Peyer's patch (tissue), 4 donors: ENCODE data around the gene MT1X. TPM values are rescaled to one million over a fixed set of nuclear protein-coding genes. Genes with fewer than 3 reads are reported as not detected.
A peak's percentile ranks its signal among the peaks of the same experiment; 100 is the strongest.

Experiments
- DNase-seq, 3 donors: peaks; one replicate each; pipeline ENCODE4 v3.0.0-alpha.2; 2017 to 2019
- H3K27ac ChIP-seq, 4 donors: fragments of 200-600 bp; sonication (generic); one replicate each; pipeline ENCODE4 v1.5.1; 2016 to 2019
- H3K27me3 ChIP-seq, 2 donors: fragments of 200-600 bp; sonication (generic); one replicate each; pipeline ENCODE4 v1.5.1; 2019
- H3K36me3 ChIP-seq, 3 donors: fragments of 200-600 bp; sonication (generic); one replicate each; pipeline ENCODE4 v1.5.1; 2016 to 2019
- H3K4me1 ChIP-seq, 4 donors: fragments of 200-600 bp; sonication (generic); one replicate each; pipeline ENCODE4 v1.5.1; 2016 to 2019
- H3K4me3 ChIP-seq, 4 donors: fragments of 200-600 bp; sonication (generic); 1 replicate in 3 of 4; 2 replicates in 1 of 4; pipeline ENCODE4 v1.5.1; 2016 to 2019; ENCODE audit warnings: mild to moderate bottlenecking in 1 of 4
- H3K9me3 ChIP-seq, 4 donors: fragments of 200-600 bp; sonication (generic); one replicate each; pipeline ENCODE4 v1.5.1; 2016 to 2019; ENCODE audit warnings: mild to moderate bottlenecking in 1 of 4
- POLR2A ChIP-seq, 2 donors: fragments of 450-650 bp; IDR thresholded peaks; one replicate each; pipeline ENCODE4 v1.5.1; 2017; ENCODE audit warnings: antibody characterized with exemption in 2 of 2, mild to moderate bottlenecking in 2 of 2, moderate library complexity in 2 of 2
- total RNA-seq, 4 donors: library from RNA; depleted of rRNA; stranded (reverse); fragments of >200 nt; gene quantifications; one replicate each; pipeline ENCODE4 v1.1.0, GENCODE V29; 2016
- TF ChIP-seq, protein P1 (sequence below), 6 experiments: fragments of 450-650 bp in 4 of 6; fragments of 200-600 bp in 2 of 6; sonication (generic) in 1 of 6; IDR thresholded peaks; one replicate each; pipeline ENCODE4 v1.5.1; 2017 to 2019; ENCODE audit warnings: antibody characterized with exemption in 6 of 6, mild to moderate bottlenecking in 3 of 6, moderate library complexity in 1 of 6

MT1X gene
- total RNA-seq, 4 donors from 2014 or later = 121 to 1,155 (median 305) TPM

DNA sequence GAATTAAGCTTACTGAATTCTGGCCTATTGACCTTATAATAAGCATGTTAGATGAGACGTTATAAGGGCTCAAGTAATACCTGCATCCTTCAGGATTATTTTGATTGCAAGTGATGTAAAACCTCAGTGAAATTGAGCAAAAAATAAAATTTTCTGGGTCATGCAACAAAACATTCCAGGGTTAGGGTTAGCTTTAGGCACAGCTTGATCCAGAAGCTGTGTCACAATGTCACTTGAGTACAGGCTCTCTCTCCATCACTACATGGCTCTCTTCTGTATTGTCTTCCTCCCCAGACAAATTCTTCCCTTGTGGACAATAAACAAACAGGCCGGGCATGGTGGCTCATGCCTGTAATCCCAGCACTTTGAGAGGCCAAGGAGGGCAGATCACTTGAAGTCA is 44.0 kb downstream of the MT1X start:
- H3K27me3 ChIP-seq = no peaks in the 10 kb centered on the region
- no peaks in the 10 kb centered on the region for H3K9me3 ChIP-seq
- H3K4me1 ChIP-seq = peaks cover 0 to 20% (median 0%) of the 10 kb centered on the region in 4 donors
- no peak overlapping the region for H3K27ac ChIP-seq
- no peaks in the 10 kb centered on the region for H3K36me3 ChIP-seq
- no peak overlapping the region for H3K4me3 ChIP-seq
- no peak for TF ChIP-seq POLR2A (IDR thresholded peaks at IDR 0.05)
- TF ChIP-seq, protein P1, sequence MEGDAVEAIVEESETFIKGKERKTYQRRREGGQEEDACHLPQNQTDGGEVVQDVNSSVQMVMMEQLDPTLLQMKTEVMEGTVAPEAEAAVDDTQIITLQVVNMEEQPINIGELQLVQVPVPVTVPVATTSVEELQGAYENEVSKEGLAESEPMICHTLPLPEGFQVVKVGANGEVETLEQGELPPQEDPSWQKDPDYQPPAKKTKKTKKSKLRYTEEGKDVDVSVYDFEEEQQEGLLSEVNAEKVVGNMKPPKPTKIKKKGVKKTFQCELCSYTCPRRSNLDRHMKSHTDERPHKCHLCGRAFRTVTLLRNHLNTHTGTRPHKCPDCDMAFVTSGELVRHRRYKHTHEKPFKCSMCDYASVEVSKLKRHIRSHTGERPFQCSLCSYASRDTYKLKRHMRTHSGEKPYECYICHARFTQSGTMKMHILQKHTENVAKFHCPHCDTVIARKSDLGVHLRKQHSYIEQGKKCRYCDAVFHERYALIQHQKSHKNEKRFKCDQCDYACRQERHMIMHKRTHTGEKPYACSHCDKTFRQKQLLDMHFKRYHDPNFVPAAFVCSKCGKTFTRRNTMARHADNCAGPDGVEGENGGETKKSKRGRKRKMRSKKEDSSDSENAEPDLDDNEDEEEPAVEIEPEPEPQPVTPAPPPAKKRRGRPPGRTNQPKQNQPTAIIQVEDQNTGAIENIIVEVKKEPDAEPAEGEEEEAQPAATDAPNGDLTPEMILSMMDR (IDR thresholded peaks at IDR 0.05) = no peak
- DNase-seq = no peak

DNA sequence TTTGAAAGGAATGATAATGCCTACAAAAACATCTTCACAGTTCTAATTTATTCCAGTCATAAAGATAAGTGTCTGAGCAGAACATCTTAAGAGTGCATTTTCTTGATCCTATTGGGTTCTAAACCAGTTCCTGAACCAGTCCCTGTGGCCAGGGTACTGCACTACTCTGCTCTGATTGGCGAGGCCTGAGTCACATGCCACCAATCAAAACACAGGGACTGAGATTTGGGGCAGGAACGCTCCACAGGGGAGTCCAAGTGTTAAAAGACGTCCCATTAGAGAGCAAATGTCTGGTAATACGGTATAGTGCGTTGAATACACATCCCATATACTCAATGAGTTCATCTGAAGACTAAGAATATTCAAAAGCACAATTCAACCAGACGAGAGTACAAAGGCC is 44.7 kb downstream of the MT1X start:
- no peak overlapping the region for H3K27ac ChIP-seq
- no peaks in the 10 kb centered on the region for H3K36me3 ChIP-seq
- TF ChIP-seq POLR2A (IDR thresholded peaks at IDR 0.05) = no peak
- TF ChIP-seq, protein P1 (IDR thresholded peaks at IDR 0.05) = no peak

DNA sequence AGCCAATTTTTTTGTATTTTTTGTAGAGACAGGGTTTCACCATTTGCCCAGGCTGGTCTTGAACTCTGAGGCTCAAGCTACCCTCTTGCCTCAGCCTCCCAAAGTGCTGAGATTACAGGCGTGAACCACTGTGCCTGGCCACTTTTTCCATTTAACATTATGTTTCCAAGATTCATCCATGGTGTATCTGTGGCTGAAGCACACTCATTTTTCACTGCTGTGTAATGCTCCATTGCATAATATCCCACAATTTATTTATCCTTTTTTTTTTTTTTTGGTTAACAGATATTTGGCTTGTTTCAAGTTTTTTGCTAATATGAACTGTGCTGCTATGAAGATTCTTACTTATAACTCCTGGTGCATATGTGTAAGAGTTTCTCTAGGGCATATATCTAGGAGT is 45.8 kb downstream of the MT1X start:
- Histone ChIP-seq H3K4me1 (peaks cover 0 to 20% (median 0%) of the 10 kb centered on the region in 4 donors), H3K9me3 (no peaks in the 10 kb centered on the region), H3K27ac (no peak overlapping the region), H3K36me3 (no peaks in the 10 kb centered on the region), H3K27me3 (no peaks in the 10 kb centered on the region), H3K4me3 (no peak overlapping the region)
- TF ChIP-seq, protein P1 (IDR thresholded peaks at IDR 0.05) = no peak
- no peak for DNase-seq

More for the DNA sequence above, 44.7 kb downstream of the MT1X start:
- no peak for DNase-seq
- no peaks in the 10 kb centered on the region for H3K9me3 ChIP-seq
- H3K27me3 ChIP-seq = no peaks in the 10 kb centered on the region
- peaks cover 0 to 20% (median 0%) of the 10 kb centered on the region in 4 donors for H3K4me1 ChIP-seq
- no peak overlapping the region for H3K4me3 ChIP-seq

DNA sequence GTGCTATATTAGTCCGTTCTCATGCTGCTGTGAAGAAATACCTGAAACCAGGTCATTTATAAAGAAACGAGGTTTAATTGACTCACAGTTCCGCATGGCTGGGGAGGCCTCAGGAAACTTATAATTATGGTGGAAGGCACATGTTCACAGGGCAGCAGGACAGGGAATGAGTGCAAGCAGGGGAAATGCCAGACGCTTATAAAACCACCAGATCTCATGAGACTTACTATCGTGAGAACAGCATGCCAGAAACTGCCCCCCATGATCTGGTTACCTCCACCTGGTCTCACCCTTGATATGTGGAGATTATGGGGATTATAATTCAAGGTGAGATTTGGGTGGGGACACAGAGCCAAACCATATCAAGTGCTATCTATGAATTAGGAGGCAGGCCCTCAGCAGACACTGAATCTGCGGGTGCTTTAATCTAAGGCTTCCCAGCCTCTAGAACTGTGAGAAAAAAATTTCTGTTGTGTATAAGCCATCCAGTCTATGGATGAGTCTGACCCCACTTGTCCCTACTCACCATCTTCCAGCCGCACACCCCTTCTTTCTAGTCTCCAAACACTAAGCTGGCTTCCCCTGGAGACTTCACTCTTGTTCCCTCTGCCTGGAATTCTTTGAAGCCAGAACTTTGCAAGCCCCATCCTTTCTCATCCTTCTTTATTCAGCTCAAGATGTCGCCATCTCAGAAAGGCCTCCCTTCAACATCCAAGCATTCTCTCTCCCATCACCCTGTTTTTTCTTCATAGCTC is 46.9 kb downstream of the MT1X start:
- TF ChIP-seq POLR2A (IDR thresholded peaks at IDR 0.05) = no peak
- TF ChIP-seq, protein P1 (IDR thresholded peaks at IDR 0.05) = no peak
- no peak for DNase-seq
- H3K36me3 ChIP-seq = no peaks in the 10 kb centered on the region
- H3K9me3 ChIP-seq = no peaks in the 10 kb centered on the region
- no peaks in the 10 kb centered on the region for H3K27me3 ChIP-seq
- peaks cover 0 to 20% (median 0%) of the 10 kb centered on the region in 4 donors for H3K4me1 ChIP-seq
- H3K27ac ChIP-seq = peak overlapping the region; percentile 77 to 85 (median 82)
- H3K4me3 ChIP-seq = peak overlapping the region; percentile 68 to 91 (median 80)

DNA sequence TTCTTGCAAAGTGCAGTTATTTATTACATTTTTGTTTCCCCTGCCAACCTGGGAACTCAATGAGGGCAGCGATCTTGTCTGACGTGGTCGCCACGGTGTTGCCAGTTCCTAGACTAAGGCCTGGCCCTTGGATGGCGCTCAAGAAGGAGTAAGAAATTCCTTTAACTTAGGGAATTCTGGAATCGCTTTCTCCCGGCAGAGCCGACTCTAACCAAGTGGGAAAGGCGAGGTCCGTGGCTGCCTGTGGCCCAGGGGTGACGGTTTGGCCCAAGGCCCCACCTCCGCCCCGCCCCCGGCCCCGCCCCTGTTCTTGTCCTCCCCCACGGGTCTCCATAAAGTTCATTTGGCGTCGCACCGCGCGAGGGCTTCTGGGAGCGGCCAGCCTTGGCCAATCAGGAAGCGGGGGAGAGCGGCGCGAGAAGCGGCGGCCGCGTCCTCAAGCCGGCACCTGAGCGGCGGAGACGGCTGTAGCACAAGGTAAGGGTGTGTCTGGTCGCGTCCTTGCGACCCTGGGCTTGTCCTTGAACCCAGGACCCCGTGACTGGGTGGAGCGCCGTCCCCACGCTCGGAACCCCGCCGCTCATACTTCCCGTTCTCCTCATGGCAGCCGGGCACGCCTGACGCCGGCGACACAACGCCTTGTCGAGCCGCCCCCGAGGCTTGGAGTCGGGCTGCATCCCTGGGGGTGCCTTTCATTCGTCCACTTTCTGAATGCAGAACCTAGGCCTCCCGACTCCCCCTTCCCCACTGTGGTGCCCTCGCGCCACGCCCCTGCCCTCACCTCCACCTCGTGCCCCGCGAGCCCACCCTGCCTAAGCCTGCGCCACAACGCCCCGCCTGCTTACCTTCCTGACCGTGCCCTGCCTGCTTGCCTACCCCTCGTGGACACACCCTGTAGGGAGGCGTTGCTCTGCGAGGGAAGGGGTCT is 47.7 kb downstream of the MT1X start, which contains the start of gene NUP93:
TSS of gene NUP93 (plus strand) at position 395 of the 928 bp plus-strand sequence. CDS start 18,119 bp downstream, outside the sequence.
- Histone ChIP-seq H3K27me3 (no peaks in the 10 kb centered on the region), H3K36me3 (no peaks in the 10 kb centered on the region), H3K9me3 (no peaks in the 10 kb centered on the region), H3K4me3 (peak within 1 kb of the TSS; percentile 68 to 91 (median 80)), H3K27ac (peak within 1 kb of the TSS; percentile 77 to 85 (median 82)), H3K4me1 (peaks cover 0 to 20% (median 0%) of the 10 kb centered on the region in 4 donors)
- peak; percentile 88 to 97 (median 96) for DNase-seq
- TF ChIP-seq, protein P1 (IDR thresholded peaks at IDR 0.05) = no peak
- TF ChIP-seq POLR2A (IDR thresholded peaks at IDR 0.05) = peak; percentile 39 to 43
